ENCODE results near the gene TREX2.
A peak's percentile ranks its signal among the peaks of the same experiment; 100 is the strongest.

TREX2 gene, protein sequence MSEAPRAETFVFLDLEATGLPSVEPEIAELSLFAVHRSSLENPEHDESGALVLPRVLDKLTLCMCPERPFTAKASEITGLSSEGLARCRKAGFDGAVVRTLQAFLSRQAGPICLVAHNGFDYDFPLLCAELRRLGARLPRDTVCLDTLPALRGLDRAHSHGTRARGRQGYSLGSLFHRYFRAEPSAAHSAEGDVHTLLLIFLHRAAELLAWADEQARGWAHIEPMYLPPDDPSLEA

DNA sequence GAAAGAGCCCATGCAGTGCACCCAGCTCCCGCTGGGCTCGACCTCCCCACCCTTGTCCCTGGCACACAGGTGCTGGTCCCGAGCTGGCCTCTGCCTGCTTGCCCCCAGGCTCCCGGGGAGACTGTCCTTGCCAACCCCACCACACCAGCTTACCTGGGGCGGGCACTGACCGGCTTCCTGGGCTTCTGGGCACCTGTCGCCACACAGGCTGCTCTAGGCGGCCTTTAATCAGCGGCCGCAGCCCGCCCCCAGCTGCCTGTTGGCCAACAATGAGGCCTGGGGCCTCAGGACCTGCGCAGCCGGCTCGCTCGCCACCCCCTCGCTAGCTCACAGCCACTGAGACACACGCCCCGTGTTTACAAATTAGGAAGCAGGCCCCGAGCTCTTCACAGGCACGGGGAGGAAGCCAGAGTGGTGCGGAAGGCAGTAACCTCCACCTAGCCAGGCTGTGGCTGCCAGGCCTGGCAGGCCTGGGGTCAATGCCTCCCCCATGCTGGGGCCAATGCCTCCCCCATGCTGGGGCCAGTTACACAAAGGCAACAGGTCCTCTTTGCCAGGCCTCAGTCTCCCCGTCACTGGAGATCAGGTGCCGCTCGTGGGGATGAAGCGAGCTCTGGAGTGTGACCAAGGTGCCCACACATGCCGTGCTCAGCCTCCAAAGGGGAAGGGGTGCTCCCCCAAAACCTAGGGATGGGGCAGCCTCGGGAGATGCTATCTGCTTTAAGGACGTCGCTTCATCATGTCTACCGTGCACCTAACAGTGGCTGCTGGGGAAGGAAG, at the start of gene TREX2:
Gene TREX2, minus strand, starts transcription at position 201 of the 780 bp plus-strand sequence. CDS start 626 bp downstream, outside the sequence.
- TF ChIP-seq, protein P1, sequence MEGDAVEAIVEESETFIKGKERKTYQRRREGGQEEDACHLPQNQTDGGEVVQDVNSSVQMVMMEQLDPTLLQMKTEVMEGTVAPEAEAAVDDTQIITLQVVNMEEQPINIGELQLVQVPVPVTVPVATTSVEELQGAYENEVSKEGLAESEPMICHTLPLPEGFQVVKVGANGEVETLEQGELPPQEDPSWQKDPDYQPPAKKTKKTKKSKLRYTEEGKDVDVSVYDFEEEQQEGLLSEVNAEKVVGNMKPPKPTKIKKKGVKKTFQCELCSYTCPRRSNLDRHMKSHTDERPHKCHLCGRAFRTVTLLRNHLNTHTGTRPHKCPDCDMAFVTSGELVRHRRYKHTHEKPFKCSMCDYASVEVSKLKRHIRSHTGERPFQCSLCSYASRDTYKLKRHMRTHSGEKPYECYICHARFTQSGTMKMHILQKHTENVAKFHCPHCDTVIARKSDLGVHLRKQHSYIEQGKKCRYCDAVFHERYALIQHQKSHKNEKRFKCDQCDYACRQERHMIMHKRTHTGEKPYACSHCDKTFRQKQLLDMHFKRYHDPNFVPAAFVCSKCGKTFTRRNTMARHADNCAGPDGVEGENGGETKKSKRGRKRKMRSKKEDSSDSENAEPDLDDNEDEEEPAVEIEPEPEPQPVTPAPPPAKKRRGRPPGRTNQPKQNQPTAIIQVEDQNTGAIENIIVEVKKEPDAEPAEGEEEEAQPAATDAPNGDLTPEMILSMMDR (IDR thresholded peaks at IDR 0.05), result no peak
- Histone ChIP-seq H3K36me3 (peaks cover 0 to 27% (median 14%) of the 10 kb centered on the region in 3 donors), H3K27ac (no peak within 1 kb of the TSS), H3K4me3 (no peak within 1 kb of the TSS), H3K9me3 (no peaks in the 10 kb centered on the region), H3K4me1 (no peaks in the 10 kb centered on the region), H3K27me3 (no peaks in the 10 kb centered on the region)
- no peak for DNase-seq
- intact Hi-C loops (cut with DNase I; ENCODE audit: low total_unique reads), result no loop called here

DNA sequence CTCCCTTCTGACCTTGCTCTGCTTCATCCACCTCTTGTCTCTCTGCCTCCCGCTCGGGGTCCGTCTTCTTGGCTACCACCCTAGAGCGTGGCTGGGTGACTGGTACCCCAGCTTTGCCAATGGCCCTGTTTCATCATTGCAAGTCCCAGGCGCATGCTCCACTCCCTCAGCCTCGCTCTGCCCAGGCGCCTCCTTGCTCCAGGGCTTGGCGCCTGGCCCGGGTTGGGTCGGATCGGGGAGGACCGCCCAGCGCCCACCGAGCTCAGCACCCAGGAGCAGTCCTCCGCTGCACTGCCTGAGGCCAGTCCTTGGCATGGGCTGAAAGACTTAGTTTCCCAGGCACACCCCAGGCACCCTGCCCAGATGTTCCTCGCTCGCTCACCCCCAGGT, 49.5 kb upstream of the TREX2 start:
- Histone ChIP-seq H3K27ac (peak overlapping the region; percentile 86 to 93), H3K27me3 (no peaks in the 10 kb centered on the region), H3K36me3 (no peaks in the 10 kb centered on the region), H3K4me1 (peaks cover 0 to 64% (median 42%) of the 10 kb centered on the region in 4 donors), H3K9me3 (no peaks in the 10 kb centered on the region), H3K4me3 (peak overlapping the region; percentile 64 to 69)
- intact Hi-C loops (cut with DNase I; ENCODE audit: low total_unique reads), result no loop called here
- TF ChIP-seq, protein P1 (IDR thresholded peaks at IDR 0.05), result no peak
- peak; percentile 58 to 89 for DNase-seq

DNA sequence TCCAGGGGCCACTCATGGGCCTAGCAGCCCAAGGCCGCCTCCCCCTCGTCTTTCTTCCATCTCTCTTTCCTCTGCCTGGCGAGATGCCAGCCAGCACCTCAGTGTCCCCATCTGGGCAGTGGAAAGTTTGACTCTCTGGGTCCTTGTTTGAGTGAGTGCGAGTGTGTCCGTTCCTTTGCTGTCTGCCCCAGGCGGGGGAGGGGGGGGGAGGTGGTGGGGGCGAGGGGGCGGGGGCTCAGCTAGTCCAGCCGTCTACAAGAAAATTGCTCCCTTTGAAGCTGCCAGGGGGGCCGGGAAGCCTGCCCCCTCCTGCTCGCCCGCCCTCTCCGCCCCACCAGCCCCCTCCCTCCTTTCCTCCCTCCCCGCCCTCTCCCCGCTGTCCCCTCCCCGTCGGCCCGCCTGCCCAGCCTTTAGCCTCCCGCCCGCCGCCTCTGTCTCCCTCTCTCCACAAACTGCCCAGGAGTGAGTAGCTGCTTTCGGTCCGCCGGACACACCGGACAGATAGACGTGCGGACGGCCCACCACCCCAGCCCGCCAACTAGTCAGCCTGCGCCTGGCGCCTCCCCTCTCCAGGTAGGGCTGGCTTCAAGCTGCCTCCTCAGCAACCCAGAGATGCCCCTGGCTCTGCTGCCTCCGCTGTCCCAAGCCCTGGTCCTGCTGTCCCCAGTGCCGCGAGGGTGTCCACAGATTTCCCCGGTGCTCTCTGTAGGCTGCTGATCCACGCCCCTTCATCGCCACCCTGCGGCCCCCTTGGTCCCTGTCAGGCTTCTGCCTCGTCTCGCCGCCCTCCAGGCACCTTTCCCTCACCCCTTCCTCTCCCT, 48.9 kb upstream of the TREX2 start, which contains the start of gene BGN:
Gene BGN, plus strand, starts transcription at position 440 of the 821 bp plus-strand sequence. CDS start 9,652 bp downstream, outside the sequence.
- intact Hi-C loops (cut with DNase I; ENCODE audit: low total_unique reads), result no loop called here
- TF ChIP-seq, protein P1 (IDR thresholded peaks at IDR 0.05), result peak; percentile 28 to 55
- no peaks in the 10 kb centered on the region for H3K36me3 ChIP-seq
- peaks cover 0 to 64% (median 42%) of the 10 kb centered on the region in 4 donors for H3K4me1 ChIP-seq
- peak within 1 kb of the TSS; percentile 86 to 93 for H3K27ac ChIP-seq
- peak within 1 kb of the TSS; percentile 64 to 69 for H3K4me3 ChIP-seq
- H3K9me3 ChIP-seq, result no peaks in the 10 kb centered on the region
- DNase-seq, result peak; percentile 47 to 83
- no peaks in the 10 kb centered on the region for H3K27me3 ChIP-seq

DNA sequence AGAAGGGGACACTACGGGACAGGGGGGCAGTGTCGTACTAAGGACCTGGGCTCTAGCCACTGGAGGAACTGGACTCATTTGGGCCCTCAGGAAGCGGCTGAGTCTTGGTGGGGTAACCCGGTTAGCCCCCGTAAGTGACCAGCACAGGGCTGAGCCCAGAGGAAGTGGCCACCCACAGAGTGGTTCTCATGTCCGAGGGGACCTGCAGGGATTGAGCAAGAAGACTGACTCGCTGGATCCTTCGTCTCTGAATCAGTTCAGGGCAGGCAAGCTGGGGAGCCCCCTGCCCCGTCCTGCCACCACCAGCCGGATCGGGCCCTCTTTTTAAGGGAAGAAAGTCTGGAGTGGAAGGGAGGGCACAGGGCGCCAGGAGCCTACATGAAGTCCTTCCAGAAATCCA, 48.2 kb upstream of the TREX2 start:
- H3K4me3 ChIP-seq, result peak overlapping the region; percentile 64 to 69

DNA sequence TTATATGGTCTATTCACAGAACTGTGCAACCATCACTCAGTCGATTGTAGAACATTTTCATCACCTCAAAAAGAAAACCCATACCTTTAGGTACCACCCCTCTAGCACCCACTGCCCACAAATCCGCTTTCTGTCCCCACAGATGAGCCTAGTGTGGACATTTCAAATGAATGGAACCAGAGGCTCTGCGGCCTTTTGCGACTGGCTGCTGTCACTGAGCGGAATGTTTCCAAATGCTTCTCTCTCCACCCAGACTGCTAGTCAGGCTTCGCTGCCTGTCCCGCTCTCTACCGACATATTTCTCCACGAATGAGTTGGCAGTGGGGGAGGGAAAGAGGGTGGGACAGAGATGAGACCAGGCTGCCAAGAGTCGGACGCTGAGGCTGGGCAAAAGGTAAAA, 47.2 kb upstream of the TREX2 start:
- intact Hi-C loops (cut with DNase I; ENCODE audit: low total_unique reads), result no loop called here
- TF ChIP-seq, protein P1 (IDR thresholded peaks at IDR 0.05), result no peak
- Histone ChIP-seq H3K4me1 (peaks cover 7 to 64% (median 44%) of the 10 kb centered on the region in 4 donors), H3K27ac (peak overlapping the region; percentile 86 to 93), H3K27me3 (no peaks in the 10 kb centered on the region), H3K9me3 (no peaks in the 10 kb centered on the region), H3K4me3 (no peak overlapping the region), H3K36me3 (no peaks in the 10 kb centered on the region)
- DNase-seq, result no peak

More for the DNA sequence above, 48.2 kb upstream of the TREX2 start:
- peak in 1 of 2 donors; percentile 43 for DNase-seq
- H3K36me3 ChIP-seq, result no peaks in the 10 kb centered on the region
- H3K27me3 ChIP-seq, result no peaks in the 10 kb centered on the region
- peaks cover 0 to 64% (median 43%) of the 10 kb centered on the region in 4 donors for H3K4me1 ChIP-seq
- TF ChIP-seq, protein P1 (IDR thresholded peaks at IDR 0.05), result no peak
- intact Hi-C loops (cut with DNase I; ENCODE audit: low total_unique reads), result no loop called here
- no peaks in the 10 kb centered on the region for H3K9me3 ChIP-seq
- peak overlapping the region; percentile 86 to 93 for H3K27ac ChIP-seq

Measured in tibial artery (tissue), 4 donors.